GM19099 (cell line): ENCODE data around the gene CAPN1.

Source experiments
- POLR2A ChIP-seq: IDR thresholded peaks from 3 replicates; pipeline ENCODE4 v1.6.1; 2011; ENCODE audit warnings: low read depth; ENCODE audit not compliant: insufficient read length; ENCODE audit errors: extremely low read depth

The CAPN1 gene

DNA sequence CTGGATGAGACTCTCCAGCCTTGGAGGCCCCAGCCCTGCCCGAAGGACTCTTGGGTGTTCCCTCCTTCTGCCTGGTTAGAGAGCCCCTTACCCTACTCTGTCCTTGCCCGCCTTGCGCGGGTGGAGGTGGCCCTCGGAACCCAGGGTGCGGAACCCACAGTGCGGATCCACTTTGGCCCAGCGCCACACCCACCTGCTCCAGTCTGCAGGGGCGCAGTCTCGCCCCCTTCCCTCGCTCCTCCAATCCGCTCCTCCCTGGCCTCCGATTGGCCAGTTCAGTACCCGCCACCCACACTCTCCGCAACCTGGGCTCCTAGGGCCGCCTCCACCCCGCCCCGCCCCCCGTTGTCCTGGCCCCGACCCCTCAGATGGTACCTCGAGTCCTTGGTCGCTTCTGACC is 2.4 kb downstream of the CAPN1 start:
- no peak for TF ChIP-seq POLR2A

DNA sequence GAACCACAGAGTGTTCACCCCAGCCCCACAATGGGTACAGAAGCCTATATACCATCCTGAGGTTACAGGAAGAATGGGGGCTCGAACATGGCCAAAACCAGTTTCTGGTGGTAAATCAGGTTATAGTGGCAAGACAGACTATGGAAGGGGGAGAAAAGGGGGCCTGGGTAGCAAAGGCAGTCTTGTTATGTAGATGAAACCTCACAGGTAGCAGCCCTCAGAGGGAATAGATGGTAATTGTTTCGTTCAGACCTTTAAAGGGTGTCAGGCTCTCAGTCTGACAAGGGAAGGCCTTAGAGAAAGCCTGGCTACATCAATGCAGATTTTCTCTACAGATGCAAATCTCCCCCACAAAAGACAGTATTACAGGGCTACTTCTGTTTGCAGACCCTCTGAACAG is 3.4 kb downstream of the CAPN1 start:
- no peak for TF ChIP-seq POLR2A

DNA sequence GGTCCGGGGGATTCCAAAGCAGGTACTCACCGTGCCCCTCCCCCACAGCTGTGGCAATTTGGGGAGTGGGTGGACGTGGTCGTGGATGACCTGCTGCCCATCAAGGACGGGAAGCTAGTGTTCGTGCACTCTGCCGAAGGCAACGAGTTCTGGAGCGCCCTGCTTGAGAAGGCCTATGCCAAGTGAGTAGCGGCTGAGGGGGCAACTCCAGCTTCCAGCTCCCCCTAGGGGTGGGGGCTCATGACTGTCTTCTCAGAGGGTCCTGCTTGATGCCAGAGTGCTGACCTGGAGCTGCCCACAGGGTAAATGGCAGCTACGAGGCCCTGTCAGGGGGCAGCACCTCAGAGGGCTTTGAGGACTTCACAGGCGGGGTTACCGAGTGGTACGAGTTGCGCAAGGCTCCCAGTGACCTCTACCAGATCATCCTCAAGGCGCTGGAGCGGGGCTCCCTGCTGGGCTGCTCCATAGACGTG is 4.2 kb downstream of the CAPN1 start:
- TF ChIP-seq POLR2A = no peak

DNA sequence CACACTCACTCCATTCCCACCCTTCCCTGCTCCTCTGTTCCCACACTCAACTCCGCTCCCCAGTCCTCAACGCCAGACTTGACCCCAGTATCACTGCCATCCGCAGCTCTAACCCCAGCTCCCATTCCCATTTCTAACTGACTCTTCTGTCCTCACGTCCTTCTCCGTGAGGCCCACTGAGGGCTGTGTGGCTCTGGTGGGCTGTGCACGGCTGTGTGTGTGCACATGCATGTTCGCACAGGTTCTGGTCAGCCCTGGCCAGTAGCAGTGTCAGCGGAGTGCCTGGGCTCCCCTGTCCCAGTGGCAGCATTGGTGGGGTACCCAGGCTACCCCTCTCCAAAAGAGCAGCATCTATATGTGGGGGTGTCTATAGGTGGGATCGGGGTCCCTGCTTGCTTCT is 5.0 kb downstream of the CAPN1 start:
- no peak for TF ChIP-seq POLR2A

DNA sequence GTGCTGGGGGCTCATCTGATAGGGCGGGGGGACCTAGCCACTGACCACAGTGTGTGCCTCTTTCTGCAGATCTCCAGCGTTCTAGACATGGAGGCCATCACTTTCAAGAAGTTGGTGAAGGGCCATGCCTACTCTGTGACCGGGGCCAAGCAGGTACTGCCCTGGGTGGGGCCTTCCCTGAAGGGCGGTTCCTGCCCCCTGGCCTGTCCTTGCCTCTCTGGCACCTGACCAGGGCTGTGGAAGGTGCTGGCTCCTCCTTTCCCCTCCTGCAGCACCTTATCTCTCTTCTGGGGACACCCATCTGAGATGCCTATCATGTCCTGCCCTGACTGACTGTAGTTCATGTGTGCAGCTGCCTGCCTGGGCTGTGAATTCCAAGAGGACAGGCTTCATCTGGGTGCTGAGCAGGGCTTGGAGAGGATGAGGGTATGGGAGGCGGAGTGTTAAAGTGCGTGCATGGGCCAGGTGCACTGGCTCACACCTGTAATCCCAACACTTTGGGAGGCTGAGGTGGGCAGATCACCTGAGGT is 5.5 kb downstream of the CAPN1 start:
- TF ChIP-seq POLR2A = no peak

DNA sequence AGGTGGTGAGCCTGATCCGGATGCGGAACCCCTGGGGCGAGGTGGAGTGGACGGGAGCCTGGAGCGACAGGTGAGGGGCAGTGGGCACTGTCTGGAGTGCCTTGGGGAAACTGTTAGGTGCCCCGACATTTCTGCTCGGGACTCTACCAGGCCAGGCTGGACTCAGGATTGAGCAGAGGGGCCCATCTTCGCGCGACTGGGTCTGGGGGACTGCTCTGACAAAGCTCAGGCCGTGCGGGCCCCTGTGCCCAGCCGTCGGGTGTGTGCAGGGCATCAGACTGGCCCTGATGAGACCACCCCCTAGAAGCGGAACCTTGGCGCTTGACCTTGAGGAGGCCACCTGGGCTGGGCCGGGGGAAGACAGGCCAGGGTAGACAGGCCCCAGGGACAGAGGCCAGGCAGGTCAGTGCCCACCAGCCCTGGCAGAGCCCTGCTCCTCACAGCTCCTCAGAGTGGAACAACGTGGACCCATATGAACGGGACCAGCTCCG is 6.3 kb downstream of the CAPN1 start:
- TF ChIP-seq POLR2A = no peak

DNA sequence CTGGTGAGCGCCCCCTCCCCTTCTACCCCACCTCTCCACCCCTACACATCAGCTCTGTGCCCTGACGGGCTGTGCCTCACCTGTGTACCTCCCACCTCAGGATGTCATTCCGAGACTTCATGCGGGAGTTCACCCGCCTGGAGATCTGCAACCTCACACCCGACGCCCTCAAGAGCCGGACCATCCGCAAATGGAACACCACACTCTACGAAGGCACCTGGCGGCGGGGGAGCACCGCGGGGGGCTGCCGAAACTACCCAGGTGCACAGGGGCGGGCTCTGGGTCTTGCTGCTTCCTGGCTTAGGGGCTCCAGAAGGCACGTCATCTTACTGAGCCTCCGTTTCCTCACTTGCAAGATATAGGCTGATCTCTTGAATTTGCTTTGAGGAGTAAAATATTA is 6.8 kb downstream of the CAPN1 start:
- TF ChIP-seq POLR2A = no peak

DNA sequence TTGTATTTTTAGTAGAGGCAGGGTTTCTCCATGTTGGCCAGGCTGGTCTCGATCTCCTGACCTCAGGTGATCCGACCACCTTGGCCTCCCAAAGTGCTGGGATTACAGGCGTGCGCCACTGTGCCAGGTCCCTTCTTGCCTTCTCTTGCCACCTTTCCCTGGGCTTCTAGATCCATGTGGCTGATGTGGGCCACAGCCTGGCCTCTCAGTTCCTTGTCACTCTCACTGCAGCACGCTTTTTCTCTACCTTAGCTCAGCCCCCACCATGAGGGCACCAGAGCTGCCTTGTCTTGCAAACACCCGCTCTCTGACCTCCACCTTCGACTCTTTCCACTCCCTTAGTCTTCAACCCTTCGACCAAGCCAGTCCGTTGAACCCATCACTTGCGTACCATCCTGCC is 7.5 kb downstream of the CAPN1 start:
- TF ChIP-seq POLR2A = no peak

DNA sequence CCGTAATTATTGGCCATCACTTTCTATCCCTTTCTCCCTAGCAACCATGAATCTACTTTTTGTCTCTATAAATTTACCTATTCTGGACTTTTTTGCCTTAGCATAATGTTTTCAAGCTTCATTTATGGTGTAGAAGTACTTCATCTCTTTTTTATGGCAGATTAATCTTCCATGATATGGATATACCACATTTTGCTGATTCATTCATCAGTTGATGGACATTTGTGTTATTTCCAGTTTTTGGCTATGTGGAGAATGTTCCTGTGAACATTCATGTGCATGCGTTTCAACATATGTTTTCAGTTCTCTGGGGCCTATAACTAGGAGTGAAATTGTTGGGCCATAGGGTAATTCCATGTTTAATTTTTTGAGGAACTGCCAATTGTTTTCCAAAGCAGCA is 12.8 kb downstream of the CAPN1 start:
- TF ChIP-seq POLR2A = no peak

DNA sequence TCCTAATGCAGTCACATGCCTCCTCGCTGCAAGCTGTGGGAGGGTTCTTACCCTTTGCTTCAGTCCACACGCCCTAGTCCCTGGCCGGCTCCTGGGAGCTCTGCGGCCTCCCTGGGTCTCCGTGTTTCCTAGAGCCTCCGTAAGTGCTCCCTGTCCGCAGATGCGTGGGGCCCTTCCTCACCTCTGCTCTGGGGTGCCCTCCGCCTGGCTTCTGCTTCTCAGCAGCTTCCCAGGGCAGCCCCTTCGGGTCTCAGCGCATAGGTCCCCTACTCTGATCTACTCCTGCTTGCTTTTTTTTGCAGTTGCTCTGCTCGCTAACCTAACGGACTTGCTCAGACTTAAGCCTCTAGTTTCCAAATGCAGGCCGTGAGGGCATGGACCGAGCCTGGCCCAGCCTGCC is 22.4 kb downstream of the CAPN1 start:
- no peak for TF ChIP-seq POLR2A

DNA sequence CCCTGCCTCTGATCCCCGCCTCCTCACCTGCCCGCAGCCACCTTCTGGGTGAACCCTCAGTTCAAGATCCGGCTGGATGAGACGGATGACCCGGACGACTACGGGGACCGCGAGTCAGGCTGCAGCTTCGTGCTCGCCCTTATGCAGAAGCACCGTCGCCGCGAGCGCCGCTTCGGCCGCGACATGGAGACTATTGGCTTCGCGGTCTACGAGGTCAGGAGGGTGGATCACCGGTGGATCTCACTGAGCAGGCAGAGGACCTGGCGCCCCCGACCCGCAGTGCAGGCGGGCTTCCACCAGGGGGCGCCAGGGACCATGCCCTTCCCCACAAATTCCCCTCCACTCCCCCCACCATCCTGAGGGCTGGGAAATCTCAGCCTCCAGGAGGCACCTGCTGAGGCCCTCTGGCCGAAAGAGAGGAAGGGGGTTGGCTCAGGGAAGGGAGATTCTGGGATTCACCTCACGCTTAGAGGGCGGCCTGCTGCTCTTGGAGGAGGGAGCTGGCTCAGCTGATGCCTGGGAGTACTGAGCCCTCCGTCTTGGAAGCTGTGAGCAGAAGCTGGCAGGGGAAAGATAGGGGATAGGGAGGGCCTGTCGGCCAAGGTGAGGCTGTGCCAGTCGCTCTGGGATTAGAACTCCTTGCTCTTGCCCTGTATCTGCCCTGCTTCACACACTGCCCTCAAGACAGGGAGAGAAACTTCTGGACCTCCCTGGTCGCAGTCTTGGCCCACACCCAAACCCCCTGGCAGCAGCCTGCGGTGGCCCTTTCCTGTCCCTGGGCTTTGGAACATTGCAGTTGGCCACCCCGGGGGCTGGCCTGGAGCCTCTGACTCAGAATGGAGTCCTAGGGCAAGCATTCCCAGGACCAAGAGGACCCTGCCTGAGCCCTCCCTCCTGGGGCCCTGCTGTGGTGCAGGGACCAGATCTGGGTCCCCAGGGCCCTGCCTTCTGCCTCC is 23.2 kb downstream of the CAPN1 start:
- TF ChIP-seq POLR2A = no peak

DNA sequence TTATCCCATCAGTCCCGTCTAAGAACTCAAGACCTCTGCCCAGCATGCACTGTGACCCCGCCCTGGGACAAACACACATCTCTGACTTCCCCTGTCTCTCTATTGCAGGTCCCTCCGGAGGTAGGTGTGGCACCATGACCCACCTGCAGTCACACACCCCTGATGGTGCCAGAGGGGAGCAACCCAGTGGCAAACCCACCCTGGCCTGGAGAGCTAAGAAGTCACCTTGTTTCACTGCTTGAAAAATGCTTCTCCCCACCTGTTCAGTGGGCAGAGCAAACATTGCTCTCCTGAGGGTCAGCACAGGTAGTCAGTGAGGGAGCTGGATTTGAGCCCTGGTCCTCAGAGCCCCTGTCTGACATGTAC is 23.9 kb downstream of the CAPN1 start:
- no peak for TF ChIP-seq POLR2A

DNA sequence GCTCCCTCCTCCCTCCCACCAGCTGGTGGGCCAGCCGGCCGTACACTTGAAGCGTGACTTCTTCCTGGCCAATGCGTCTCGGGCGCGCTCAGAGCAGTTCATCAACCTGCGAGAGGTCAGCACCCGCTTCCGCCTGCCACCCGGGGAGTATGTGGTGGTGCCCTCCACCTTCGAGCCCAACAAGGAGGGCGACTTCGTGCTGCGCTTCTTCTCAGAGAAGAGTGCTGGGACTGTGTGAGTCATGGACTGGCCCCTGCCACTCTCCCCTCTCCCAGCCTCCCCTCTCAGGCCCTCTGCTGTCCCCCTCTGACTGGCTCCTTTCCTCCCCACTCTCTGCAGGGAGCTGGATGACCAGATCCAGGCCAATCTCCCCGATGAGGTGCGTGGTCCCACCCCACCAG is 24.7 kb downstream of the CAPN1 start:
- TF ChIP-seq POLR2A = no peak

DNA sequence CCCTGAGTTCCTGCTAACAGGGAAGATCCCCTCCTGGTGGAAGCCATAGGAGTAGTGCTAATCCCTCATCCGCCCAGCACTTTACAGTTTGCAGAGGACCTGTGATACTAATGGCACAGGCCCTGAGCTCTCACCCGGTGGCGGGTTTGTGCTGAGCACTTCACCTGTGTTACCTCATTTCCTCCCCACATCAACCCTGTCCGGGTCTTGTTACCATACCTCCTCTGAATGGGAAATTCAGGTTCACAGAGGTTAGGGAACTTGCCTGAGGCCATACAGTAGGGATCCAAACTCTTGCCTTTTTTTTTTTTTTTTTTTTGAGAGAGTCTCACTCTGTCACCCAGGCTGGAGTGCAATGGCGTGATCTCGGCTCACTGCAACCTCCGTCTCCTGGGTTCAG is 25.2 kb downstream of the CAPN1 start:
- no peak for TF ChIP-seq POLR2A

DNA sequence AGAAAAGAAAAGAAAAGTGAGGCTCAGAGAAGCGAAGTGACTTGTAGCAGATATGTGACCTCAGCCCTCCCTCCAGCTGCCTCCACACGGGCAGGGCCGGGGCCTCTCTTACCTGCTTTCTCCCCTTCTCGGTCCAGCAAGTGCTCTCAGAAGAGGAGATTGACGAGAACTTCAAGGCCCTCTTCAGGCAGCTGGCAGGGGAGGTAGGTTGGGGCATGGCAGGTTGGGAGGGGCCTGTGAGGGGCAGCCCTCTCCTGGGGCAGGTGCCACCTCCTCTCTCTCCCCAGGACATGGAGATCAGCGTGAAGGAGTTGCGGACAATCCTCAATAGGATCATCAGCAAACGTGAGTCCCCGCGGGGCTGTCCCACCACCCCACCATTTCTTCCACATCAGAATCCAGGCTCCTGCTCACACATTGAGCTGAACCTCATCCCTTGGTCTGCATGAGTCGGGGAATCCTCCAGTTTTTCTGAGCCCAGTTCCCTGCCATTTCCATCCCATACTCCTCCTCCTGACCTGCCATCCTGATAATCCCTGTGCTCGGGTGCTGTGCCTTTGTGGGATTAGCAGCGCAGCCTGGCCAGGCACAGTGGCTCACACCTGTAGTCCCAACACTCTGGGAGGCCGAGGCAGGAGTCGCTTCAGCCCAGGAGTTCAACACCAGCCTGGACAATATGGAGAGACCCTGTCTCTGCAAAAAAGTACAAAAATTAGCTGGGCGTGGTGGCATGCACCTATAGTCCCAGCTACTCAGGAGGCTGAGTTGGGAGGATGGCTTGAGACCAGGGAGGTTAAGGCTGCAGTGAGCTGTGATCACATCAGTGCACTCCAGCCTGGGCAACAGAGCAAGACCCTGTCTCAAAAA is 26.4 kb downstream of the CAPN1 start:
- no peak for TF ChIP-seq POLR2A
